Erythroblast (primary cell): ENCODE data around the gene LIN54.

Source experiments
- GATA1 ChIP-seq: IDR thresholded peaks from 2 replicates; pipeline ENCODE4 v1.6.1; 2011; ENCODE audit warnings: low read depth, mild to moderate bottlenecking, control low read depth, low read length, moderate library complexity
- POLR2A ChIP-seq: IDR thresholded peaks from 2 replicates; pipeline ENCODE4 v1.6.1; 2011; ENCODE audit warnings: mild to moderate bottlenecking, low read length

DNA sequence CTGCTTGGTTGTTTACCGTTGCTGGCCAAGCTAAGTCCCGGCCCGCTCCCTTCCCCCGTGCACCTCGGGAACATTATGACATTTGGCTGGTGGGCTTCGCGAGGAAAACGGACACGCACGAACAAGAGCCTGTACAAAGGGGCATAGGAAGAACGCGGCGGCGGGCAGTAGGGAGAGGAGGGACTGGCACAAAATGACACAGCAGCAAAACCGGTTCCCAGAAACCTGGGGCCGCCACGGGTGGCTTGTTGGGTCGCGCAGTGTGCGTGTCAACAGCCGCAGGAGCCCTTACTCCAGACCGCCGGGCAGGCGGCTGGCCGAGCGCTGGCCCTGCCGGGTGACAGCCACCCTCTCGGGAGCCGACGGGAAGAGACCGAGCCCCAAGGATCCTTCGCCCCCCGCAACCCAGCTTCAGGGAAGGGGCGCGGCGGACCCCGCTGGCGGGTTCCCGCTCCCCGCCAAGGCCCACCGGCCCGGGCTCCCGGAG is 1.6 kb upstream of the LIN54 start:
- no peak for TF ChIP-seq POLR2A
- no peak for TF ChIP-seq GATA1
